ENCODE measurements around the gene GRIK3.

DNA sequence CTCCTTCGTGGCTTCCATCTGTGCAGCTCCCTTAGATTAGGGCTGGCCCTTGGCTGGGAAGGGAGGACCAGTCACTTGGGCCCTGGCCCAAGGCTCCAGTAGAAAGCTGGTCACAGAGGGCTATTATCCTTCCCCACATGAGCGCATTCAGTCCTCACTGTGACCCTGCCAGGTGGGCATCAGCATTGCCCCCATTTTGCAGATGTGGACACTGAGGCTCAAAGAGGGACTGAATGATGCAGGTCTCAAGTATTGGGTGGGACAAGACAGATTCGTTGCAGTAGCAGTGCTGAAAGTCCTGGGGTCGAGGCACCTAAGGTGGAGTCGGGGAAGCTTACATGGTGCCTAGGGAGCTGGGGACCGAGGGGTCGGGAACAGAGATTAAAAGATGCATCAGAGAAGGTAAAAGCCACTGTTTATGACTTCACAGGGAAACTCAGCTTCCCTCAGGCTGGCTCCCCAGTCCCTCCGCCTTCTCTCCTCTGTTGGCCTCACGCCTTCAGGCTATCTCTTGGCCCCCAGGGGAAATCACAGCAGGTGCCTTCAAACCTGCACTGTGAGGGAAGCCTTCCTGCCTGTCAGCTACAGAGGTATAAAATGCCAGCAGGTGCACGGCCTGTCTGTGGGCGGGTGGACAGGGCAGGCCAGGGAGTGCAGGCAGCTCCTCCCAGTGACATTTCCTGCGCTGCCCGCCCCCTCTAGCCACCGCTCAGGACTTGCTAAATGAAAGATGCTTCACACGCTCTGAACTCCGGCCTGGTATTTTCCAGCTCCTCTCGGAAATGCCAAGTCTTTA is 178.4 kb downstream of the GRIK3 start:
- TF ChIP-seq YY1 (IDR thresholded peaks at IDR 0.05; ENCODE audit: insufficient read depth, insufficient read length) (no peak), SUZ12 (IDR thresholded peaks at IDR 0.05; ENCODE audit: extremely low read depth, insufficient read depth, insufficient read length) (no peak), ZNF274 (IDR thresholded peaks at IDR 0.05; ENCODE audit: low read depth, low read length) (no peak)

Measured in NT2/D1 (cell line).